Peyer's patch (tissue), 4 donors: Measurements from ENCODE around the gene SLC44A4.

Source experiments
- CTCF ChIP-seq, 6 experiments: fragments of 450-650 bp in 4 of 6; fragments of 200-600 bp in 2 of 6; sonication (generic) in 1 of 6; IDR thresholded peaks; one replicate each; pipeline ENCODE4 v1.5.1; 2017 to 2019; ENCODE audit warnings: antibody characterized with exemption in 6 of 6, mild to moderate bottlenecking in 3 of 6, moderate library complexity in 1 of 6
- POLR2A ChIP-seq, 2 donors: fragments of 450-650 bp; IDR thresholded peaks; one replicate each; pipeline ENCODE4 v1.5.1; 2017; ENCODE audit warnings: antibody characterized with exemption in 2 of 2, mild to moderate bottlenecking in 2 of 2, moderate library complexity in 2 of 2

- TF ChIP-seq CTCF (IDR thresholded peaks at IDR 0.05) (no peak), POLR2A (IDR thresholded peaks at IDR 0.05) (no peak)
These were observed 10.7 kb upstream of the SLC44A4 start for GRCh38 chr6:31889331-31889972.
